Endothelial cell of umbilical vein (primary cell): ENCODE data around the gene NSD1. TPM values are rescaled to one million over a fixed set of nuclear protein-coding genes. Genes with fewer than 3 reads are reported as not detected.

Source experiments
- BruUV-seq: library from RNA; stranded (reverse); fragments of 400-500 nt; replicated peaks from 2 replicates; lab custom pipeline; 2021; lab: Mats Ljungman, UMichigan
- CTCF ChIA-PET: fragments of 300-600, 350-600 bp; sonication (Branson Sonifier 250); formaldehyde crosslinking; loops from one replicate; lab custom pipeline; 2021; ENCODE audit warnings: antibody characterized with exemption, inconsistent platforms; lab: Charles Lee
- POLR2A ChIA-PET: fragments of 300-600, 350-600 bp; sonication (Branson Sonifier 250); formaldehyde crosslinking; loops from one replicate; lab custom pipeline; 2021; ENCODE audit warnings: antibody characterized with exemption, inconsistent platforms; lab: Charles Lee
- DNase-seq: peaks from one replicate; pipeline ENCODE4 v3.0.0-alpha.2; 2011; ENCODE audit warnings: low read depth, low spot score
- FAIRE-seq: peaks from 2 replicates; lab custom pipeline; 2011; peaks lifted over from hg19 to GRCh38; lab: Jason Lieb, UNC
- H2AFZ ChIP-seq: 2 replicates; pipeline ENCODE4 v1.6.0; 2012; ENCODE audit warnings: low read depth, low read length, control low read depth, inconsistent platforms
- H3K27ac ChIP-seq: 2 replicates; pipeline ENCODE4 v1.5.1; 2011; ENCODE audit warnings: low read depth, mild to moderate bottlenecking, control low read depth, low read length, moderate library complexity; ENCODE audit not compliant: insufficient read depth
- H3K27me3 ChIP-seq, 2 experiments: 2 replicates each; pipeline versions ENCODE4 v1.6.0 to v1.6.1; 2011; ENCODE audit warnings: low read length in 2 of 2, mixed read lengths in 1 of 2; ENCODE audit not compliant: control insufficient read depth in 2 of 2, insufficient read depth in 2 of 2
- H3K36me3 ChIP-seq, 2 experiments: 2 replicates in 1 of 2; 3 replicates in 1 of 2; pipeline ENCODE4 v1.5.1; 2011; ENCODE audit warnings: low read length in 2 of 2, mild to moderate bottlenecking in 1 of 2, moderate library complexity in 1 of 2; ENCODE audit not compliant: control insufficient read depth in 2 of 2, insufficient read depth in 2 of 2; ENCODE audit errors: extremely low read depth in 1 of 2
- H3K4me1 ChIP-seq: 3 replicates; pipeline ENCODE4 v1.5.1; 2011; ENCODE audit warnings: mild to moderate bottlenecking, low read length; ENCODE audit not compliant: control insufficient read depth, insufficient read depth; ENCODE audit errors: extremely low read depth
- H3K4me2 ChIP-seq: 2 replicates; pipeline ENCODE4 v1.6.1; 2011; ENCODE audit warnings: low read length, control low read depth, mixed read lengths; ENCODE audit not compliant: insufficient read depth
- H3K4me3 ChIP-seq, 3 experiments: fragments of 200-600 bp in 1 of 3; sonication (generic), shearing (Covaris generic) in 1 of 3; replicated peaks in 1 of 3; 2 replicates each; pipeline ENCODE4 v1.5.1; 2011 to 2016; ENCODE audit warnings: control low read depth in 3 of 3, low read length in 3 of 3, mild to moderate bottlenecking in 2 of 3, inconsistent platforms in 1 of 3, low read depth in 1 of 3, moderate library complexity in 1 of 3; ENCODE audit not compliant: insufficient read depth in 1 of 3
- H3K79me2 ChIP-seq: 2 replicates; pipeline ENCODE4 v1.6.0; 2012; ENCODE audit warnings: low read length, inconsistent platforms; ENCODE audit not compliant: control insufficient read depth, insufficient read depth
- H3K9ac ChIP-seq: replicated peaks from 2 replicates; pipeline ENCODE3; 2011; ENCODE audit warnings: low read length, control low read depth; ENCODE audit not compliant: insufficient read depth; ENCODE audit errors: extremely low read depth
- H3K9me1 ChIP-seq: replicated peaks from 3 replicates; pipeline ENCODE4 v1.6.0; 2011; ENCODE audit warnings: mild to moderate bottlenecking, low read length; ENCODE audit not compliant: control insufficient read depth, insufficient read depth; ENCODE audit errors: extremely low read depth
- H3K9me3 ChIP-seq: replicated peaks from 2 replicates; pipeline ENCODE4 v1.5.1; 2012; ENCODE audit warnings: low read length, inconsistent platforms; ENCODE audit not compliant: control insufficient read depth, insufficient read depth
- H4K20me1 ChIP-seq: replicated peaks from 2 replicates; pipeline ENCODE3; 2011; ENCODE audit warnings: mild to moderate bottlenecking, low read length; ENCODE audit not compliant: control insufficient read depth, insufficient read depth; ENCODE audit errors: extremely low read depth
- CTCF ChIP-seq, 2 donors: IDR thresholded peaks; 1 replicate in 1 of 2; 2 replicates in 1 of 2; pipeline ENCODE4 v1.5.1; 2011; ENCODE audit warnings: low read length in 2 of 2, mild to moderate bottlenecking in 2 of 2, moderate library complexity in 2 of 2, control low read depth in 1 of 2, inconsistent platforms in 1 of 2, low read depth in 1 of 2; ENCODE audit not compliant: insufficient read depth in 1 of 2; ENCODE audit errors: extremely low read depth in 1 of 2
- EZH2 ChIP-seq: IDR thresholded peaks from 2 replicates; pipeline ENCODE4 v1.6.1; 2012; ENCODE audit warnings: borderline replicate concordance, low read depth, mild to moderate bottlenecking, moderate library complexity, low read length, inconsistent platforms; ENCODE audit not compliant: severe bottlenecking
- FOS ChIP-seq: IDR thresholded peaks from 2 replicates; pipeline ENCODE4 v1.6.1; 2011; ENCODE audit warnings: mild to moderate bottlenecking, low read length, moderate library complexity, borderline replicate concordance; ENCODE audit not compliant: insufficient read depth
- GATA2 ChIP-seq: IDR thresholded peaks from 2 replicates; pipeline ENCODE4 v1.7.0; 2011; ENCODE audit warnings: low read depth, mild to moderate bottlenecking, moderate library complexity, mixed read lengths, low read length; ENCODE audit not compliant: insufficient read length, insufficient read depth
- JUN ChIP-seq: IDR thresholded peaks from 2 replicates; pipeline ENCODE4 v1.6.1; 2011; ENCODE audit warnings: borderline replicate concordance, low read depth; ENCODE audit not compliant: insufficient read length, insufficient read depth
- MAX ChIP-seq: IDR thresholded peaks from 2 replicates; pipeline ENCODE4 v1.6.1; 2011; ENCODE audit not compliant: insufficient read depth, insufficient read length
- MYC ChIP-seq: IDR thresholded peaks from one replicate; pipeline ENCODE4 v1.6.1; 2011; ENCODE audit warnings: mild to moderate bottlenecking, low read depth, low read length
- POLR2A ChIP-seq: IDR thresholded peaks from 2 replicates; pipeline ENCODE4 v1.6.1; 2012; ENCODE audit warnings: low read depth, mild to moderate bottlenecking, control low read depth, low read length
- POLR2AphosphoS5 ChIP-seq: IDR thresholded peaks from 2 replicates; pipeline ENCODE4 v1.6.1; 2012; ENCODE audit warnings: low read depth, mild to moderate bottlenecking, control low read depth, low read length, moderate library complexity; ENCODE audit not compliant: insufficient read depth
- dilution Hi-C: fragments of 300-500 bp; cut with MboI; formaldehyde crosslinking; loops from one replicate; pipeline ENCODE4 v1.15.0; 2019; ENCODE audit warnings: low sequenced_read_pairs; ENCODE audit not compliant: extremely low pct_ligation_motif_present
- intact Hi-C: fragments of 100-400 bp; cut with micrococcal nuclease; formaldehyde crosslinking; loops from one replicate; pipeline ENCODE4 v1.10.0; 2022
- polyA plus RNA-seq, 4 experiments: library from polyadenylated mRNA; depleted of rRNA in 3 of 4; stranded (reverse) in 3 of 4; unstranded in 1 of 4; fragments of >200 nt; gene quantifications; 2 replicates each; pipeline versions ENCODE4 v1.2.1 to v1.2.3, GENCODE V29; 2011 to 2012; ENCODE audit warnings: missing spikeins in 1 of 4
- total RNA-seq: library from RNA; stranded (reverse); gene quantifications from 2 replicates; pipeline ENCODE4 v1.2.3, GENCODE V29; 2021

NSD1 gene
- total and polyA plus RNA-seq, 2 donors (not counting 3 experiments of a cell fraction or from before 2014, with no cell fraction given): 14.4 to 90.4 TPM

- CTCF ChIA-PET: interaction anchor here (0.9 to 1.0 kb wide), 3 partner anchors 12 to 21 kb away, joined by 3 to 4 read pairs (median 4); no protein-coding TSS in a partner anchor
- no peak for FAIRE-seq
- Histone ChIP-seq H3K9me1 (no peaks in the 10 kb centered on the region), H3K4me3 (no peak overlapping the region), H3K9me3 (no peaks in the 10 kb centered on the region), H4K20me1 (no peaks in the 10 kb centered on the region), H2AFZ (no peak overlapping the region), H3K36me3 (no peaks in the 10 kb centered on the region), H3K4me1 (peaks cover 32% of the 10 kb centered on the region), H3K27ac (no peak overlapping the region), H3K9ac (no peak overlapping the region), H3K4me2 (no peak overlapping the region), H3K27me3 (peaks cover 0 to 1% of the 10 kb centered on the region in 2 experiments), H3K79me2 (no peaks in the 10 kb centered on the region)
- dilution Hi-C loops (no loop called here), intact Hi-C loops (no loop called here)
- no peak for DNase-seq
- TF ChIP-seq JUN (no peak), POLR2A (no peak), FOS (no peak), MAX (no peak), GATA2 (no peak), POLR2AphosphoS5 (no peak), MYC (no peak), EZH2 (no peak), CTCF (IDR thresholded peaks at IDR 0.05; ENCODE audit: extremely low read depth in 1 of 2, insufficient read depth in 1 of 2, low read depth in 1 of 2, low read length in 2 of 2) (no peak)
- POLR2A ChIA-PET: no interaction called here
- no TSS peak for BruUV-seq
Observed at GRCh38 chr5:177090813-177091212, 42.8 kb upstream of the NSD1 start.
